Neural cell (in vitro differentiated cells): ENCODE data around the gene RFTN1. TPM values are rescaled to one million over a fixed set of nuclear protein-coding genes. Genes with fewer than 3 reads are reported as not detected.

Experiments
- H2AFZ ChIP-seq: fragments of 200-600, 300-800 bp; sonication (generic), shearing (Covaris generic); 2 replicates; pipeline ENCODE4 v1.6.0; 2014; ENCODE audit warnings: low read depth, mild to moderate bottlenecking, antibody characterized with exemption, low read length, moderate library complexity
- H3F3A ChIP-seq: fragments of 200-600 bp; shearing (Covaris generic); 2 replicates; pipeline ENCODE4 v1.6.1; 2016; ENCODE audit warnings: mild to moderate bottlenecking, moderate library complexity, mixed read lengths, antibody characterized with exemption, low read length; ENCODE audit not compliant: insufficient read depth, poor library complexity, severe bottlenecking
- H3K27ac ChIP-seq: fragments of 200-600, 300-800 bp; sonication (generic), shearing (Covaris generic); 2 replicates; pipeline ENCODE4 v1.5.1; 2014; ENCODE audit warnings: mild to moderate bottlenecking, low read length, moderate library complexity
- H3K27me3 ChIP-seq: fragments of 300-800, 200-600 bp; sonication (generic), shearing (Covaris generic); 2 replicates; pipeline ENCODE4 v1.6.0; 2014; ENCODE audit warnings: mild to moderate bottlenecking, low read depth, low read length, moderate library complexity; ENCODE audit not compliant: insufficient read depth
- H3K36me3 ChIP-seq: fragments of 300-800, 200-600 bp; sonication (generic), shearing (Covaris generic); 2 replicates; pipeline ENCODE4 v1.5.1; 2014; ENCODE audit warnings: mild to moderate bottlenecking, antibody characterized with exemption, low read length, moderate library complexity; ENCODE audit not compliant: insufficient read depth
- H3K4me2 ChIP-seq: fragments of 300-800, 200-600 bp; sonication (generic), shearing (Covaris generic); 2 replicates; pipeline ENCODE4 v1.6.0; 2014; ENCODE audit warnings: mild to moderate bottlenecking, low read length
- H3K4me3 ChIP-seq: fragments of 300-800, 200-600 bp; sonication (generic), shearing (Covaris generic); 2 replicates; pipeline ENCODE4 v1.5.1; 2014; ENCODE audit warnings: mild to moderate bottlenecking, low read length, moderate library complexity
- H3K79me2 ChIP-seq: fragments of 200-600 bp; shearing (Covaris generic); replicated peaks from 2 replicates; pipeline ENCODE4 v1.6.0; 2014; ENCODE audit warnings: mild to moderate bottlenecking, low read length, moderate library complexity; ENCODE audit not compliant: insufficient read depth
- H3K9ac ChIP-seq: fragments of 300-800, 200-600 bp; sonication (generic), shearing (Covaris generic); 2 replicates; pipeline ENCODE4 v1.6.1; 2016; ENCODE audit warnings: mild to moderate bottlenecking, low read length, mixed read lengths
- H3K9me2 ChIP-seq: fragments of 200-600 bp; shearing (Covaris generic); 2 replicates; pipeline ENCODE4 v1.6.1; 2016; ENCODE audit warnings: mild to moderate bottlenecking, low read length, mixed read lengths; ENCODE audit not compliant: insufficient read depth
- H3K9me3 ChIP-seq: fragments of 200-600, 300-800 bp; sonication (generic), shearing (Covaris generic); 2 replicates; pipeline ENCODE4 v1.6.1; 2016; ENCODE audit warnings: mild to moderate bottlenecking, mixed run types, low read length, moderate library complexity, mixed read lengths
- H4K20me1 ChIP-seq: fragments of 200-600 bp; shearing (Covaris generic); 2 replicates; pipeline ENCODE4 v1.6.1; 2016; ENCODE audit warnings: mild to moderate bottlenecking, mixed run types; ENCODE audit not compliant: insufficient read depth
- CTCF ChIP-seq: fragments of 450-650 bp; IDR thresholded peaks from 2 replicates; pipeline ENCODE4 v1.5.1; 2014; ENCODE audit warnings: antibody characterized with exemption, mild to moderate bottlenecking, moderate library complexity; ENCODE audit not compliant: poor library complexity, severe bottlenecking
- EP300 ChIP-seq: fragments of 450-650 bp; conservative IDR thresholded peaks from 2 replicates; pipeline ENCODE4 v1.6.1; 2014; ENCODE audit warnings: antibody characterized with exemption, mild to moderate bottlenecking, moderate library complexity; ENCODE audit not compliant: poor library complexity, severe bottlenecking
- EZH2 ChIP-seq: fragments of 200-600, 300-800 bp; shearing (Covaris generic), sonication (generic); IDR thresholded peaks from 2 replicates; pipeline ENCODE4 v1.6.1; 2014; ENCODE audit warnings: antibody characterized with exemption, low read length, borderline replicate concordance, mild to moderate bottlenecking; ENCODE audit not compliant: insufficient read depth, poor library complexity, severe bottlenecking
- MXI1 ChIP-seq: fragments of 450-650 bp; conservative IDR thresholded peaks from 2 replicates; pipeline ENCODE4 v1.6.1; 2014; ENCODE audit warnings: antibody characterized with exemption, mild to moderate bottlenecking; ENCODE audit not compliant: poor library complexity, severe bottlenecking
- POLR2AphosphoS5 ChIP-seq: IDR thresholded peaks from 2 replicates; pipeline ENCODE4 v1.6.1; 2012
- RAD21 ChIP-seq: fragments of 450-650 bp; conservative IDR thresholded peaks from 2 replicates; pipeline ENCODE4 v1.6.1; 2014; ENCODE audit warnings: antibody characterized with exemption, mild to moderate bottlenecking, moderate library complexity
- REST ChIP-seq: IDR thresholded peaks from 2 replicates; pipeline ENCODE4 v1.6.1; 2012; ENCODE audit warnings: borderline replicate concordance
- SMC3 ChIP-seq: fragments of 450-650 bp; conservative IDR thresholded peaks from 2 replicates; pipeline ENCODE4 v1.6.1; 2014; ENCODE audit warnings: antibody characterized with exemption, mild to moderate bottlenecking, moderate library complexity; ENCODE audit not compliant: poor library complexity
- TAF1 ChIP-seq: IDR thresholded peaks from 2 replicates; pipeline ENCODE4 v1.6.1; 2012; ENCODE audit warnings: low read depth
- polyA plus RNA-seq: library from polyadenylated mRNA; depleted of rRNA; stranded (reverse); fragments of >200 nt; gene quantifications from 2 replicates; pipeline ENCODE4 v1.2.3, GENCODE V29; 2014

The RFTN1 gene
- polyA plus RNA-seq, 1 donor from 2014 or later: 36.8 TPM

- H3K4me2 ChIP-seq: no peak overlapping the region
- H3K27me3 ChIP-seq: no peaks in the 10 kb centered on the region
- no peaks in the 10 kb centered on the region for H3K9me3 ChIP-seq
- H3K27ac ChIP-seq: no peak overlapping the region
- H3K79me2 ChIP-seq: no peaks in the 10 kb centered on the region
- no peaks in the 10 kb centered on the region for H4K20me1 ChIP-seq
- no peaks in the 10 kb centered on the region for H3F3A ChIP-seq
- no peaks in the 10 kb centered on the region for H3K36me3 ChIP-seq
- H3K9me2 ChIP-seq: no peaks in the 10 kb centered on the region
- H3K9ac ChIP-seq: no peak overlapping the region
- no peak overlapping the region for H3K4me3 ChIP-seq
- TF ChIP-seq RAD21 (no peak), REST (no peak), SMC3 (no peak), POLR2AphosphoS5 (no peak), MXI1 (no peak), EZH2 (no peak), CTCF (no peak), EP300 (no peak), TAF1 (no peak)
- no peak overlapping the region for H2AFZ ChIP-seq
Measured at GRCh38 chr3:16468002-16468335, 45.5 kb downstream of the RFTN1 start.

- Histone ChIP-seq H3K36me3 (no peaks in the 10 kb centered on the region), H3K9me2 (no peaks in the 10 kb centered on the region), H3K4me3 (no peak overlapping the region), H3K9me3 (no peaks in the 10 kb centered on the region), H3K9ac (no peak overlapping the region), H4K20me1 (no peaks in the 10 kb centered on the region), H3K27me3 (no peaks in the 10 kb centered on the region), H3K4me2 (no peak overlapping the region), H3K27ac (no peak overlapping the region), H3F3A (no peaks in the 10 kb centered on the region), H2AFZ (no peak overlapping the region), H3K79me2 (no peaks in the 10 kb centered on the region)
- no peak for TF ChIP-seq CTCF
- TF ChIP-seq MXI1: no peak
- no peak for TF ChIP-seq RAD21
- no peak for TF ChIP-seq TAF1
Measured at GRCh38 chr3:16467393-16467792, 46.1 kb downstream of the RFTN1 start.
